Thoracic aorta (tissue), 2 donors: ENCODE measurements around the gene FUT9. TPM values are rescaled to one million over a fixed set of nuclear protein-coding genes. Genes with fewer than 3 reads are reported as not detected.

Experiments used
- ATAC-seq: fragments of 150-250 bp; one replicate; pipeline ENCODE4 v1.8.0; 2017; ENCODE audit warnings: low read depth; ENCODE audit not compliant: insufficient number of reproducible peaks, low FRiP score
- DNase-seq: peaks from one replicate; pipeline ENCODE4 v3.0.0-alpha.2; 2020; ENCODE audit warnings: low spot score
- H3K27ac ChIP-seq, 2 donors: fragments of 200-600 bp; sonication (generic); 1 replicate in 1 of 2; 2 replicates in 1 of 2; pipeline ENCODE4 v1.5.1; 2016; ENCODE audit warnings: mild to moderate bottlenecking in 2 of 2, moderate library complexity in 2 of 2
- H3K27me3 ChIP-seq: fragments of 200-600 bp; sonication (generic); replicated peaks from 2 replicates; pipeline ENCODE4 v1.6.0; 2016; ENCODE audit warnings: mild to moderate bottlenecking; ENCODE audit not compliant: insufficient read depth
- H3K36me3 ChIP-seq: fragments of 200-600 bp; sonication (generic); one replicate; pipeline ENCODE4 v1.5.1; 2016
- H3K4me1 ChIP-seq, 2 donors: fragments of 200-600 bp; sonication (generic); 1 replicate in 1 of 2; 2 replicates in 1 of 2; pipeline versions ENCODE4 v1.5.1 to v1.6.0; 2016; ENCODE audit warnings: low read depth in 2 of 2, mild to moderate bottlenecking in 1 of 2; ENCODE audit not compliant: control insufficient read depth in 1 of 2
- H3K4me3 ChIP-seq: fragments of 200-600 bp; sonication (generic); 2 replicates; pipeline ENCODE4 v1.5.1; 2016; ENCODE audit warnings: mild to moderate bottlenecking
- H3K9me3 ChIP-seq: fragments of 200-600 bp; sonication (generic); 2 replicates; pipeline ENCODE4 v1.5.1; 2016
- CTCF ChIP-seq: fragments of 200-600 bp; sonication (generic); IDR thresholded peaks from one replicate; pipeline ENCODE4 v1.5.1; 2019; ENCODE audit warnings: antibody characterized with exemption
- total RNA-seq, 2 donors: library from RNA; depleted of rRNA; stranded (reverse); fragments of >200 nt; gene quantifications; one replicate each; pipeline versions ENCODE4 v1.1.0 to v1.2.3, GENCODE V29; 2016

FUT9 gene
- total RNA-seq, 2 donors from 2014 or later, result not detected

GRCh38 chr6:96007663-96008062 lies 8.1 kb upstream of the FUT9 start:
- Histone ChIP-seq H3K27ac (no peak overlapping the region), H3K27me3 (no peaks in the 10 kb centered on the region), H3K4me1 (no peaks in the 10 kb centered on the region), H3K9me3 (no peaks in the 10 kb centered on the region), H3K36me3 (no peaks in the 10 kb centered on the region), H3K4me3 (no peak overlapping the region)
- DNase-seq (no peak), ATAC-seq (no peak)
- no peak for TF ChIP-seq CTCF

GRCh38 chr6:96013531-96013930 lies 2.2 kb upstream of the FUT9 start:
- Histone ChIP-seq H3K4me3 (no peak overlapping the region), H3K9me3 (no peaks in the 10 kb centered on the region), H3K27ac (no peak overlapping the region), H3K27me3 (no peaks in the 10 kb centered on the region), H3K36me3 (no peaks in the 10 kb centered on the region), H3K4me1 (peaks cover 0 to 7% of the 10 kb centered on the region in 2 donors)
- no peak for TF ChIP-seq CTCF
- DNase-seq (no peak), ATAC-seq (no peak)

- Histone ChIP-seq H3K4me3 (peak overlapping the region; percentile 63), H3K36me3 (no peaks in the 10 kb centered on the region), H3K9me3 (no peaks in the 10 kb centered on the region), H3K27me3 (no peaks in the 10 kb centered on the region), H3K27ac (no peak overlapping the region), H3K4me1 (peaks cover 0 to 7% of the 10 kb centered on the region in 2 donors)
- DNase-seq (no peak), ATAC-seq (no peak)
- no peak for TF ChIP-seq CTCF
Measured at GRCh38 chr6:96014846-96015517, 792 bp upstream of the FUT9 start.

DNA sequence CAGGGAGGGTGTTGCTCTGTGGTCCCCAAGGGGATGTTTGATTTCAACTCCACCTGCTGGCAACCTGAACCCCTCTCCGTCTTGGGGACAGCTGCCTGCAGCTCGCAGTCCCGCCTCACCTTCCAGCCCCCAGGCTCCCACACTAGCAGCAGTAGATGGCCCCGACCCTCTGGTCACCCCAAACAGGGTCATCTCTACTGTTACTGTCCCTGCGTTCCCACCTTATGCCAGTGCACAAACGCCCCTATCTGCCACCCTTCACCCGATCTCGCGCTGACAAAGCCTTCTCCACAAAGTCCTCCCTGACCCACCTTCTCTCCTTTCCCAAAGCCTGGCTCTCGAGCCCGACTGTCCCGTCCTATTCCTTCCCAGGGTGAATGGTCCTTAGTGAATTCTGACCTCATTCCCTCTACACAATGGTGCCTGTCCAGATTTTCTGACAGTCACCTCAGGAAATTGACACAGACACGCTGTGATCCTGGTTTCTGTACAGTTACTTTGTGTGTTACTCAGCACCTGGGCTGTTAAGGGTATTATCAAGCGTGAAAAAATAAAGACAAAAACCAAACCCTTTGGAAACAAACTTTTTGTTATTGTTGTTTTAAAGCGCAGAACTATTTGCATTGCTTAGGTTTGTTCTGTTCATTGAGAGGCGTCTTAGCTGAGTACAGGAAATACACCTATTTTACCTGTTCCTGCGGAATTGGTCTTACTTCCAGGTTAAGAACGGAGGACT lies 728 bp downstream of the FUT9 start:
- DNase-seq, result no peak
- Histone ChIP-seq H3K4me1 (peaks cover 0 to 7% of the 10 kb centered on the region in 2 donors), H3K27me3 (no peaks in the 10 kb centered on the region), H3K36me3 (no peaks in the 10 kb centered on the region), H3K27ac (no peak overlapping the region), H3K9me3 (no peaks in the 10 kb centered on the region), H3K4me3 (peak overlapping the region; percentile 63)
- no peak for TF ChIP-seq CTCF
- no peak for ATAC-seq

DNA sequence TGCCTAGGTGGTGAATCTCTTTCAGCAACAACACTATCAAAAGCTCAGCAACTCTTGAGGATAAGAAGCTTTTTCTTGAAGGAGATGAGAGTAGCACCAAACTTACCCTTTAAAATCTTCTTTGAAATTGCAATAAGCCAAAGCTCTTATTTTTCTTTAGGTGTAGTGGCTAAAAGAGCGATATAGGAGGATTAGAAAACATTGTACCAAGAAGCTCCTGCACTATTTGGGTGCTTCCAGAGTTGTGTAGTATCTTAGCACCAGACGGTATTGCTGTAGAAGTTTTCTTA lies 1.2 kb downstream of the FUT9 start:
- DNase-seq (no peak), ATAC-seq (no peak)
- Histone ChIP-seq H3K27me3 (no peaks in the 10 kb centered on the region), H3K4me3 (no peak overlapping the region), H3K9me3 (no peaks in the 10 kb centered on the region), H3K4me1 (peaks cover 0 to 7% of the 10 kb centered on the region in 2 donors), H3K36me3 (no peaks in the 10 kb centered on the region), H3K27ac (no peak overlapping the region)
- no peak for TF ChIP-seq CTCF
